PC-9 (cell line): ENCODE data around the gene OR52A5.

Source experiments
- CTCF ChIP-seq: fragments of 200-600 bp; sonication (generic); conservative IDR thresholded peaks from 2 replicates; pipeline ENCODE4 v1.6.1; 2017; ENCODE audit warnings: mixed run types, antibody characterized with exemption, mild to moderate bottlenecking, moderate library complexity
- EZH2 ChIP-seq: fragments of 200-600 bp; sonication (generic); IDR thresholded peaks from 2 replicates; pipeline ENCODE4 v1.8.0; 2017; ENCODE audit warnings: antibody characterized with exemption, low read depth

GRCh38 chr11:5096011-5096410 is 42.1 kb downstream of the OR52A5 start:
- TF ChIP-seq CTCF (no peak), EZH2 (no peak)
